K562 (cell line): ENCODE data around the gene IL24. TPM values are rescaled to one million over a fixed set of nuclear protein-coding genes. Genes with fewer than 3 reads are reported as not detected.

ENCODE experiments used
- ARID3B ChIP-seq: fragments of 250-450 bp; sonication (Bioruptor Pico); IDR thresholded peaks from 2 replicates; pipeline ENCODE4 v1.4.0; 2020; ENCODE audit warnings: borderline replicate concordance
- CHAMP1 ChIP-seq: fragments of 450-650 bp; IDR thresholded peaks from 2 replicates; pipeline ENCODE4 v1.6.1; 2016; ENCODE audit warnings: mild to moderate bottlenecking
- DMBX1 ChIP-seq: fragments of 250-450 bp; sonication (Bioruptor Pico); IDR thresholded peaks from 2 replicates; pipeline ENCODE4 v1.8.0; 2022; ENCODE audit warnings: inconsistent platforms, mild to moderate bottlenecking, moderate library complexity, borderline replicate concordance
- E2F3 ChIP-seq: fragments of 250-450 bp; sonication (Bioruptor Pico); IDR thresholded peaks from 2 replicates; pipeline ENCODE4 v1.4.0; 2020; ENCODE audit warnings: mild to moderate bottlenecking
- FOXK1 ChIP-seq: sonication (generic); formaldehyde crosslinking; IDR thresholded peaks from 2 replicates; pipeline ENCODE4 v1.8.0; 2022; ENCODE audit warnings: missing genetic modification reagents, mild to moderate bottlenecking, borderline replicate concordance
- HNRNPK ChIP-seq: fragments of 200-400 bp; formaldehyde crosslinking; IDR thresholded peaks from one replicate; pipeline ENCODE4 v1.6.1; 2018; ENCODE audit warnings: mild to moderate bottlenecking, low read depth, low read length; ENCODE audit not compliant: poor library complexity, severe bottlenecking
- RERE ChIP-seq: sonication (generic); formaldehyde crosslinking; IDR thresholded peaks from 2 replicates; pipeline ENCODE4 v1.8.0; 2023; ENCODE audit warnings: missing genetic modification reagents, mild to moderate bottlenecking, borderline replicate concordance
- SREBF1 ChIP-seq: fragments of 150-350 bp; IDR thresholded peaks from 2 replicates; pipeline ENCODE4 v1.6.1; 2014; ENCODE audit warnings: antibody characterized with exemption, low read depth, low read length, borderline replicate concordance
- STAG1 ChIP-seq: sonication (generic); formaldehyde crosslinking; IDR thresholded peaks from 2 replicates; pipeline ENCODE4 v1.5.0; 2020; ENCODE audit warnings: missing genetic modification reagents, borderline replicate concordance
- STAT5A ChIP-seq: IDR thresholded peaks from 2 replicates; pipeline ENCODE4 v1.6.1; 2012; ENCODE audit warnings: low read length, inconsistent platforms, borderline replicate concordance
- ZSCAN32 ChIP-seq: fragments of 450-650 bp; formaldehyde crosslinking; IDR thresholded peaks from 2 replicates; pipeline ENCODE4 v1.4.0; 2020; ENCODE audit warnings: mild to moderate bottlenecking, moderate library complexity
- polyA plus RNA-seq, 8 experiments: library from polyadenylated mRNA; depleted of rRNA in 4 of 8; stranded (reverse) in 5 of 8; unstranded in 3 of 8; fragments of >200 nt; fragmentation: Nextera tagmentation in 2 of 8; fragmentation: Illumina TruSeq in 1 of 8; extraction: Ambion mirVana in 2 of 8; extraction: Trizol in 1 of 8; gene quantifications; 2 replicates each; pipeline versions ENCODE4 v1.2.1 to v1.2.3, GENCODE V29; 2011 to 2014; ENCODE audit warnings: inconsistent platforms in 1 of 8, missing spikeins in 1 of 8
- total RNA-seq, 7 experiments: library from RNA; depleted of rRNA in 6 of 7; stranded (reverse); fragments of >200 nt in 6 of 7; fragmentation: Illumina TruSeq in 2 of 7; extraction: Trizol in 2 of 7; gene quantifications; 2 replicates each; pipeline versions ENCODE4 v1.2.1 to v1.2.3, GENCODE V29; 2011 to 2021; ENCODE audit warnings: low replicate concordance in 1 of 7
- TF ChIP-seq, protein P1 (sequence below): sonication (generic); formaldehyde crosslinking; IDR thresholded peaks from 2 replicates; pipeline ENCODE4 v1.8.1; 2023; ENCODE audit warnings: mild to moderate bottlenecking, missing genetic modification reagents
- TF ChIP-seq, protein P2 (sequence below): fragments of 250-450 bp; sonication (Bioruptor Pico); IDR thresholded peaks from 2 replicates; pipeline ENCODE4 v1.8.0; 2022; ENCODE audit warnings: inconsistent platforms

Gene IL24
- total and polyA plus RNA-seq, 9 of the 15 experiments (the other 6 are each of a cell fraction or from before 2014, with no cell fraction given) = 0.04 to 0.19 TPM; not detected in 7

GRCh38 chr1:206856674-206857464 is 40.4 kb upstream of the IL24 start (continued):
- no peak for TF ChIP-seq RERE (CRISPR knock-in tag)
- TF ChIP-seq HNRNPK = no peak
- no peak for TF ChIP-seq ZSCAN32 (CRISPR knock-in tag)
- no peak for TF ChIP-seq STAG1 (CRISPR knock-in tag)
- no peak for TF ChIP-seq FOXK1 (CRISPR knock-in tag)
- TF ChIP-seq DMBX1 = no peak
- no peak for TF ChIP-seq ARID3B (CRISPR knock-in tag)
- no peak for TF ChIP-seq E2F3 (CRISPR knock-in tag)
- TF ChIP-seq, protein P1, sequence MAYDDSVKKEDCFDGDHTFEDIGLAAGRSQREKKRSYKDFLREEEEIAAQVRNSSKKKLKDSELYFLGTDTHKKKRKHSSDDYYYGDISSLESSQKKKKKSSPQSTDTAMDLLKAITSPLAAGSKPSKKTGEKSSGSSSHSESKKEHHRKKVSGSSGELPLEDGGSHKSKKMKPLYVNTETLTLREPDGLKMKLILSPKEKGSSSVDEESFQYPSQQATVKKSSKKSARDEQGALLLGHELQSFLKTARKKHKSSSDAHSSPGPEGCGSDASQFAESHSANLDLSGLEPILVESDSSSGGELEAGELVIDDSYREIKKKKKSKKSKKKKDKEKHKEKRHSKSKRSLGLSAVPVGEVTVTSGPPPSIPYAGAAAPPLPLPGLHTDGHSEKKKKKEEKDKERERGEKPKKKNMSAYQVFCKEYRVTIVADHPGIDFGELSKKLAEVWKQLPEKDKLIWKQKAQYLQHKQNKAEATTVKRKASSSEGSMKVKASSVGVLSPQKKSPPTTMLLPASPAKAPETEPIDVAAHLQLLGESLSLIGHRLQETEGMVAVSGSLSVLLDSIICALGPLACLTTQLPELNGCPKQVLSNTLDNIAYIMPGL (CRISPR knock-in tag) = no peak
- TF ChIP-seq, protein P2, sequence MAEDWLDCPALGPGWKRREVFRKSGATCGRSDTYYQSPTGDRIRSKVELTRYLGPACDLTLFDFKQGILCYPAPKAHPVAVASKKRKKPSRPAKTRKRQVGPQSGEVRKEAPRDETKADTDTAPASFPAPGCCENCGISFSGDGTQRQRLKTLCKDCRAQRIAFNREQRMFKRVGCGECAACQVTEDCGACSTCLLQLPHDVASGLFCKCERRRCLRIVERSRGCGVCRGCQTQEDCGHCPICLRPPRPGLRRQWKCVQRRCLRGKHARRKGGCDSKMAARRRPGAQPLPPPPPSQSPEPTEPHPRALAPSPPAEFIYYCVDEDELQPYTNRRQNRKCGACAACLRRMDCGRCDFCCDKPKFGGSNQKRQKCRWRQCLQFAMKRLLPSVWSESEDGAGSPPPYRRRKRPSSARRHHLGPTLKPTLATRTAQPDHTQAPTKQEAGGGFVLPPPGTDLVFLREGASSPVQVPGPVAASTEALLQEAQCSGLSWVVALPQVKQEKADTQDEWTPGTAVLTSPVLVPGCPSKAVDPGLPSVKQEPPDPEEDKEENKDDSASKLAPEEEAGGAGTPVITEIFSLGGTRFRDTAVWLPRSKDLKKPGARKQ (CRISPR knock-in tag) = no peak
- TF ChIP-seq STAT5A = no peak
- TF ChIP-seq SREBF1 = no peak
- no peak for TF ChIP-seq CHAMP1
